HG03571 (cell line): ENCODE results near the gene PIP4K2A.

Experiments used
- ATAC-seq: cut with Tn5 transposase; IDR thresholded peaks from one replicate; pipeline ENCODE4 v1.9.1; 2021; ENCODE audit not compliant: unreplicated experiment

Gene PIP4K2A

DNA sequence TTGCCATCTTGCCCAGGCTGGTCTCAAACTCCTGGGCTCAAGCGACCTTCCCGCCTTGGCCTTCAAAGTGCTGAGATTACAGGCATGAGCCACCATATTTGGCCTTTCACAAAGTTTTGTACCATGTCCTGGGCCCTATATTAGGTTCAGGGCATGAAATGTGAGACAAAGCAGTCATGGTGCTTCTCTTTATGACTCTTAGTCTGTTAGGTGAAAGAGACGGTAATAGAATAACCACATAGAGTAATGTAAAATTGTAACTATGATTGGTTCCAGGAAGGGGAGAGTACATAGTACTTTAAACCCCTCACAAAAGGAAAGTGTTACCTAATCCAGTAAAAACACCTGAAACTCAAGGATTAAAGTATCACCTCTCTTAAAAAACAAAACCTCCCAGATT lies 224.4 kb downstream of the PIP4K2A start:
- ATAC-seq: no peak

DNA sequence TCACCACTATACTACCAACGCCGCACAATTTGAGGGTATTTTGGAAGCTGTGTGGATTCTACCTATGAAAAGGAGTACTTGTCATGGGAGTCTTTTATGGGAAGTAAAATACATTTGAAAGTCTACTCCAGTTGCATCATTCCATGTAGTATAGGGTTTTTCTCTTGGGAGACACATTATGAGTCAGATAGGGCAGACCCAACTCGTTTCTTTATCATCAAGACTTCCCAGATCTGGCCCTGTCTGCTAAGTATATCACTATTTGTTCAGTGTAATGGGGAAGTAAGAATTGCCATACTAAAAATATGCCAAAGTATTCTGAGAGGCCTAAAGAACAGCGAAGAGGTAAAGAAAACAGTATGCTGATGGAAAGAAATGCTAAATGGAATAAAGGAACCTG lies 224.9 kb downstream of the PIP4K2A start:
- ATAC-seq: no peak

DNA sequence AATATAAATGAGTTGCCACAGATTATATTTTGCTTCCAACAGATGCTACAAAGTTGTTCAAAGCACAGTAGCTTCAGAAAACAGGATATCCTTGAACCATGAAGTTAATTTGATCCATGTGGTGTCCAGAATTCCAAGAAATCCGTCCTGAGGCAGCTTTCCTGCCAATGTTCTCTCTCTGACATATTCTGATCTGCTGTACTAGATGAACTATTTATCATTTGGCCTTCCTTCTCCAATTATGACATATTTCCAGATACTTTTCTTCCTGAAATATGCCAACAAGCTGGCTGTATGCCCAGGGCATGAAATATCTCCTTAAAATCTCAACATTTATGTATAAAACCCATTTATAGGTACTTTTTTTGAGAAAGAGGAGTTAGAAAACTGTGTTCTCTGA lies 227.9 kb downstream of the PIP4K2A start:
- no peak for ATAC-seq
